Pancreas (tissue), 10 donors: Measurements from ENCODE around the gene S100A2. TPM values are rescaled to one million over a fixed set of nuclear protein-coding genes. Genes with fewer than 3 reads are reported as not detected.
"Not testable (repeated sequence)": the region's sequence is repeated elsewhere in the genome, so short reads cannot be mapped to it uniquely, and the experiment has no call there.

ENCODE experiments used
- ATAC-seq, 4 donors: fragments of 200-7000 bp; cut with Tn5 transposase; one replicate each; pipeline versions ENCODE4 v1.8.0 to v1.9.1; 2020; ENCODE audit warnings: mild to moderate bottlenecking in 4 of 4, moderate library complexity in 4 of 4
- DNase-seq, 6 donors: peaks; one replicate each; pipeline ENCODE4 v3.0.0-alpha.2; 2020
- FAIRE-seq: peaks from 2 replicates; lab custom pipeline; 2012; peaks lifted over from hg19 to GRCh38; lab: Jason Lieb, UNC
- H3K27ac ChIP-seq, 4 donors: fragments of 200-600 bp; sonication (generic); 1 replicate in 3 of 4; 2 replicates in 1 of 4; pipeline versions ENCODE4 v1.5.0 to v1.8.0; 2020
- H3K27me3 ChIP-seq, 4 donors: fragments of 200-600 bp; one replicate each; pipeline ENCODE4 v1.8.0; 2021
- H3K36me3 ChIP-seq, 3 donors: fragments of 200-600 bp; sonication (generic) in 1 of 3; one replicate each; pipeline versions ENCODE4 v1.5.0 to v1.8.0; 2020 to 2021
- H3K4me1 ChIP-seq, 3 donors: fragments of 200-600 bp; one replicate each; pipeline ENCODE4 v1.8.0; 2021
- H3K4me3 ChIP-seq, 4 donors: fragments of 200-600 bp; sonication (generic) in 2 of 4; one replicate each; pipeline versions ENCODE4 v1.5.0 to v1.8.0; 2020 to 2021
- H3K9me3 ChIP-seq, 4 donors: fragments of 200-600 bp; one replicate each; pipeline ENCODE4 v1.8.0; 2021
- CTCF ChIP-seq, 4 donors: fragments of 200-600 bp; sonication (generic) in 3 of 4; IDR thresholded peaks; one replicate each; pipeline versions ENCODE4 v1.5.0 to v1.8.0; 2021; ENCODE audit warnings: antibody characterized with exemption in 4 of 4
- WGBS, 2 donors: extraction: QIAGEN DNeasy Blood & Tissue Kit; methylation state at CpG; one replicate each; pipeline ENCODE4 v1.1.7; 2013; 5-methylcytosine and 5-hydroxymethylcytosine counted together
- intact Hi-C, 3 donors: fragments of 100-400 bp; cut with DNase I; formaldehyde crosslinking; loops; one replicate each; pipeline versions ENCODE4 v1.11.1 to v1.14.2; 2022
- polyA plus RNA-seq, 2 donors: library from polyadenylated mRNA; stranded (reverse); fragments of 200-250 nt; gene quantifications; one replicate each; pipeline ENCODE4 v1.2.3, GENCODE V29; 2013
- total RNA-seq, 6 donors: library from RNA; stranded (reverse); fragmentation: NEBNext Ultra II Directional in 4 of 6; extraction: Animal tissue kit (Norgen Biotek cat#: 25700) in 4 of 6; gene quantifications; one replicate each; pipeline versions ENCODE4 v1.2.1 to v1.2.4, GENCODE V29; 2021 to 2023
- donor health status: healthy with polysubstance abuse.
- donor health status: DM: no; HTN: no; CAD: no; lungs with moderate emphysema.
- donor health status: DM: no; HTN: no; CAD: no.
- donor health status: control.
- donor health status: control.
- donor health status: Bipolar disorder and iron deficiency.
- donor health status: DM: yes; HTN: yes; CAD: no.
- donor health status: DM: no; HTN: no; CAD: no.
- donor health status: DM: no; HTN: no; CAD: no.
- donor health status: DM: yes; HTN: yes; CAD: no.

Gene S100A2
- total and polyA plus RNA-seq, 8 donors, result 0.60 to 2.8 (median 1.3) TPM; not detected in 2

GRCh38 chr1:153587314-153587713 lies 21.7 kb upstream of the S100A2 start:
- no peak for FAIRE-seq
- Histone ChIP-seq H3K4me3 (no peak overlapping the region), H3K27me3 (no peaks in the 10 kb centered on the region), H3K27ac (no peak overlapping the region), H3K4me1 (peaks cover 0 to under 1% (median 0%) of the 10 kb centered on the region in 3 donors), H3K9me3 (no peaks in the 10 kb centered on the region), H3K36me3 (no peaks in the 10 kb centered on the region)
- intact Hi-C loops, result no loop called here
- DNase-seq, result no peak
- 50 to 62% methylated on average over 5 of the region's 5 CpGs for WGBS, 2 donors
- no peak for ATAC-seq
- no peak for TF ChIP-seq CTCF (IDR thresholded peaks at IDR 0.05)

GRCh38 chr1:153586347-153586746 lies 20.7 kb upstream of the S100A2 start:
- Histone ChIP-seq H3K27me3 (no peaks in the 10 kb centered on the region), H3K4me1 (no peaks in the 10 kb centered on the region), H3K4me3 (no peak overlapping the region), H3K27ac (no peak overlapping the region), H3K36me3 (no peaks in the 10 kb centered on the region), H3K9me3 (no peaks in the 10 kb centered on the region)
- FAIRE-seq, result no peak
- no peak for TF ChIP-seq CTCF (IDR thresholded peaks at IDR 0.05)
- 50 to 52% methylated on average over 1 of the region's 1 CpG for WGBS, 2 donors
- DNase-seq, result no peak
- intact Hi-C loops, result no loop called here
- ATAC-seq, result no peak

- DNase-seq, result no peak
- no peak overlapping the region for H3K27ac ChIP-seq
- H3K4me3 ChIP-seq, result no peak overlapping the region
- TF ChIP-seq CTCF (IDR thresholded peaks at IDR 0.05), result no peak
- intact Hi-C loops, result no loop called here
- H3K9me3 ChIP-seq, result no peaks in the 10 kb centered on the region
- no peaks in the 10 kb centered on the region for H3K4me1 ChIP-seq
- 88 to 90% methylated on average over 1 of the region's 1 CpG for WGBS, 2 donors
- FAIRE-seq, result no peak
- H3K36me3 ChIP-seq, result no peaks in the 10 kb centered on the region
- no peak for ATAC-seq
- no peaks in the 10 kb centered on the region for H3K27me3 ChIP-seq
Observed at GRCh38 chr1:153585006-153585405, 19.4 kb upstream of the S100A2 start.

DNA sequence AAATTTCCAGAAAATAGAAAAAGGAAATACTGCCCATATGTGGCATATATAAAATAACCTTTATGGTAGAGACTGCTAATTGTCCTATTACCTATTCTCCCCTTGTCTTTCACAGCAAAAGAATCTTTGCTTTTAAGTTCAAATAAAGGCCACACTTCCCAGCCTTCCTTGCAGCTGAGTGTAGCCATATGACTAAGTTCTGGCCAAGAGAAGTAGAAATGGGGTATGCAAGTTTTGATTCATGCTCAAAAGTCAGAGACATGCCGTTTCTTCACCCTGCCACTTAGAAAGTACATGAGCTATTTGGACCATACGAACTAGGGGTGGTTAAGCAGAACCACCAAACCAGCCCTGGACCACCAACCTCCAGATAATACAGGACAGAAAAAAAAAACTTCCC lies 18.3 kb upstream of the S100A2 start:
- no peaks in the 10 kb centered on the region for H3K36me3 ChIP-seq
- intact Hi-C loops, result no loop called here
- no peak overlapping the region for H3K4me3 ChIP-seq
- no peaks in the 10 kb centered on the region for H3K9me3 ChIP-seq
- DNase-seq (no peak), ATAC-seq (no peak), FAIRE-seq (no peak)
- no peaks in the 10 kb centered on the region for H3K27me3 ChIP-seq
- no peak overlapping the region for H3K27ac ChIP-seq
- TF ChIP-seq CTCF (IDR thresholded peaks at IDR 0.05), result no peak
- WGBS, 2 donors, result 76 to 82% methylated on average over 2 of the region's 2 CpGs
- no peaks in the 10 kb centered on the region for H3K4me1 ChIP-seq

GRCh38 chr1:153583514-153583913 lies 17.9 kb upstream of the S100A2 start:
- H3K4me1 ChIP-seq, ATAC-seq, H3K4me3 ChIP-seq, DNase-seq, intact Hi-C loops, H3K36me3 ChIP-seq, H3K27ac ChIP-seq, H3K9me3 ChIP-seq, H3K27me3 ChIP-seq, FAIRE-seq: not testable (repeated sequence)
- 67 to 82% methylated on average over 2 of the region's 3 CpGs for WGBS, 2 donors

DNA sequence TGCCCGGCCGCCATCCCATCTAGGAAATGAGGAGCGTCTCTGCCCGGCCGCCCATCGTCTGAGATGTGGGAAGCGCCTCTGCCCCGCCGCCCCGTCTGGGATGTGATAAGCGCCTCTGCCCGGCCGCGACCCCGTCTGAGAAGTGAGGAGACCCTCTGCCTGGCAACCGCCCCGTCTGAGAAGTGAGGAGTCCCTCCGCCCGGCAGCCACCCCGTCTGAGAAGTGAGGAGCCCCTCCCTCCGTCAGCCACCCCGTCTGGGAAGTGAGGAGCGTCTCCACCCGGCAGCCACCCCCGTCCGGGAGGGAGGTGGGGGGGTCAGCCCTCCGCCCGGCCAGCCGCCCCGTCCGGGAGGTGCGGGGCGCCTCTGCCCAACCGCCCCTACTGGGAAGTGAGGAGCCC lies 17.2 kb upstream of the S100A2 start:
- H3K27me3 ChIP-seq, H3K9me3 ChIP-seq, intact Hi-C loops, H3K4me1 ChIP-seq, H3K4me3 ChIP-seq, H3K27ac ChIP-seq, FAIRE-seq, ATAC-seq, H3K36me3 ChIP-seq: not testable (repeated sequence)
- DNase-seq, result peak in 1 of 6 donors; percentile 54
- 90 to 93% methylated on average over 32 to 34 of the region's 34 CpGs for WGBS, 2 donors
